Endothelial cell (in vitro differentiated cells): ENCODE measurements around the gene ERG. TPM values are rescaled to one million over a fixed set of nuclear protein-coding genes. Genes with fewer than 3 reads are reported as not detected.
A peak's percentile ranks its signal among the peaks of the same experiment; 100 is the strongest.

ENCODE experiments used
- DNase-seq: peaks from one replicate; pipeline ENCODE4 v3.0.0; 2021; ENCODE audit warnings: low spot score
- H3K27ac Mint-ChIP-seq: one replicate; pipeline ENCODE4 v1.8.0; 2021; ENCODE audit warnings: mixed read lengths, inconsistent platforms; ENCODE audit not compliant: unreplicated experiment
- H3K27me3 Mint-ChIP-seq: one replicate; pipeline ENCODE4 v1.8.0; 2021; ENCODE audit warnings: mild to moderate bottlenecking, moderate library complexity, mixed read lengths, inconsistent platforms; ENCODE audit not compliant: unreplicated experiment
- H3K36me3 Mint-ChIP-seq: one replicate; pipeline ENCODE4 v1.8.0; 2021; ENCODE audit warnings: mild to moderate bottlenecking, low read depth, mixed read lengths, inconsistent platforms; ENCODE audit not compliant: unreplicated experiment
- H3K4me1 Mint-ChIP-seq: one replicate; pipeline ENCODE4 v1.8.0; 2021; ENCODE audit warnings: mild to moderate bottlenecking, mixed read lengths, inconsistent platforms; ENCODE audit not compliant: unreplicated experiment
- H3K4me3 Mint-ChIP-seq: one replicate; pipeline ENCODE4 v1.8.0; 2021; ENCODE audit warnings: mild to moderate bottlenecking, mixed read lengths, inconsistent platforms; ENCODE audit not compliant: unreplicated experiment
- H3K9me3 Mint-ChIP-seq: one replicate; pipeline ENCODE4 v1.8.0; 2021; ENCODE audit warnings: mixed read lengths, inconsistent platforms; ENCODE audit not compliant: unreplicated experiment
- CTCF ChIP-seq: fragments of 200-600 bp; sonication (generic); IDR thresholded peaks from one replicate; pipeline ENCODE4 v1.5.0; 2021; ENCODE audit warnings: antibody characterized with exemption; ENCODE audit not compliant: unreplicated experiment
- total RNA-seq: library from RNA; stranded (reverse); fragmentation: NEBNext Ultra II Directional; extraction: Animal tissue kit (Norgen Biotek cat#: 25700); gene quantifications from one replicate; pipeline ENCODE4 v1.2.1, GENCODE V29; 2021; ENCODE audit not compliant: unreplicated experiment

ERG gene
- total RNA-seq, 1 donor from 2014 or later, result 133 TPM

GRCh38 chr21:38352536-38353219 is 145.6 kb downstream of the ERG start:
- Mint-ChIP-seq H3K36me3 (peaks cover 4% of the 10 kb centered on the region), H3K4me3 (no peak overlapping the region), H3K27ac (no peak overlapping the region), H3K4me1 (peaks cover 29% of the 10 kb centered on the region), H3K9me3 (no peaks in the 10 kb centered on the region), H3K27me3 (peaks cover 6% of the 10 kb centered on the region)
- peak; percentile 57 for TF ChIP-seq CTCF
- peak; percentile 81 for DNase-seq

- TF ChIP-seq CTCF, result no peak
- no peak for DNase-seq
- Mint-ChIP-seq H3K27me3 (peaks cover 6% of the 10 kb centered on the region), H3K36me3 (peaks cover 4% of the 10 kb centered on the region), H3K4me1 (peaks cover 27% of the 10 kb centered on the region), H3K9me3 (no peaks in the 10 kb centered on the region), H3K27ac (peak overlapping the region; percentile 55), H3K4me3 (no peak overlapping the region)
Observed at GRCh38 chr21:38351961-38352521, 146.2 kb downstream of the ERG start.

- H3K36me3 Mint-ChIP-seq, result peaks cover 4% of the 10 kb centered on the region
- no peak for TF ChIP-seq CTCF
- peaks cover 5% of the 10 kb centered on the region for H3K27me3 Mint-ChIP-seq
- no peak for DNase-seq
- peaks cover 22% of the 10 kb centered on the region for H3K4me1 Mint-ChIP-seq
- peak overlapping the region; percentile 55 for H3K27ac Mint-ChIP-seq
- H3K4me3 Mint-ChIP-seq, result no peak overlapping the region
- H3K9me3 Mint-ChIP-seq, result no peaks in the 10 kb centered on the region
Observed at GRCh38 chr21:38351176-38351959, 146.9 kb downstream of the ERG start.

GRCh38 chr21:38350684-38351083 is 147.6 kb downstream of the ERG start:
- Mint-ChIP-seq H3K36me3 (peaks cover 4% of the 10 kb centered on the region), H3K27ac (no peak overlapping the region), H3K4me3 (peak overlapping the region; percentile 42), H3K9me3 (no peaks in the 10 kb centered on the region), H3K27me3 (peaks cover 7% of the 10 kb centered on the region), H3K4me1 (peaks cover 19% of the 10 kb centered on the region)
- no peak for DNase-seq
- no peak for TF ChIP-seq CTCF
